WTC11 (cell line): ENCODE data around the gene ANXA9. TPM values are rescaled to one million over a fixed set of nuclear protein-coding genes. Genes with fewer than 3 reads are reported as not detected.

ENCODE experiments used
- ATAC-seq: fragments of 200-7000 bp; cut with Tn5 transposase; 2 replicates; pipeline ENCODE4 v1.10.0; 2021; ENCODE audit warnings: mild to moderate bottlenecking, moderate library complexity
- CTCF ChIA-PET: fragments of 300-600 bp; sonication (Branson Sonifier 250); formaldehyde crosslinking; loops from one replicate; lab custom pipeline; 2021; ENCODE audit warnings: antibody characterized with exemption; lab: Charles Lee
- POLR2A ChIA-PET: fragments of 350-600 bp; sonication (Branson Sonifier 250); formaldehyde crosslinking; loops from one replicate; lab custom pipeline; 2021; ENCODE audit warnings: antibody characterized with exemption; lab: Charles Lee
- DNase-seq: peaks from one replicate; pipeline ENCODE4 v3.0.0; 2021; ENCODE audit warnings: low spot score
- H3K27ac Mint-ChIP-seq: 2 replicates; pipeline ENCODE4 v1.8.0; 2021; ENCODE audit warnings: mixed read lengths
- H3K27me3 Mint-ChIP-seq: 2 replicates; pipeline ENCODE4 v1.8.0; 2021; ENCODE audit warnings: low read depth, mild to moderate bottlenecking, moderate library complexity, mixed read lengths
- H3K36me3 Mint-ChIP-seq: 2 replicates; pipeline ENCODE4 v1.8.0; 2021; ENCODE audit warnings: mixed read lengths
- H3K4me1 Mint-ChIP-seq: 2 replicates; pipeline ENCODE4 v1.8.0; 2022; ENCODE audit warnings: mixed read lengths
- H3K4me3 Mint-ChIP-seq: 2 replicates; pipeline ENCODE4 v1.8.0; 2021; ENCODE audit warnings: mild to moderate bottlenecking, moderate library complexity, mixed read lengths
- H3K9me3 Mint-ChIP-seq: 2 replicates; pipeline ENCODE4 v1.8.0; 2021; ENCODE audit warnings: mixed read lengths
- ESRRA ChIP-seq: sonication (generic); formaldehyde crosslinking; IDR thresholded peaks from 2 replicates; pipeline ENCODE4 v1.8.1; 2022; ENCODE audit warnings: mild to moderate bottlenecking, missing genetic modification reagents, borderline replicate concordance
- GRHL2 ChIP-seq: fragments of 250-450 bp; sonication (Bioruptor Pico); IDR thresholded peaks from 2 replicates; pipeline ENCODE4 v1.8.0; 2022; ENCODE audit warnings: mild to moderate bottlenecking, moderate library complexity; ENCODE audit not compliant: insufficient replicate concordance, severe bottlenecking
- HMGA2 ChIP-seq: fragments of 250-450 bp; sonication (Bioruptor Pico); IDR thresholded peaks from 2 replicates; pipeline ENCODE4 v1.4.0; 2021; ENCODE audit warnings: mild to moderate bottlenecking, moderate library complexity
- MYBL2 ChIP-seq: sonication (generic); formaldehyde crosslinking; IDR thresholded peaks from 2 replicates; pipeline ENCODE4 v1.8.1; 2023; ENCODE audit warnings: mild to moderate bottlenecking, moderate library complexity, missing genetic modification reagents
- NFE2L1 ChIP-seq: sonication (generic); formaldehyde crosslinking; IDR thresholded peaks from 2 replicates; pipeline ENCODE4 v1.8.1; 2023; ENCODE audit warnings: missing genetic modification reagents
- SMAD3 ChIP-seq: sonication (generic); formaldehyde crosslinking; IDR thresholded peaks from 2 replicates; pipeline ENCODE4 v1.8.0; 2022; ENCODE audit warnings: missing genetic modification reagents, mild to moderate bottlenecking, borderline replicate concordance
- TEAD4 ChIP-seq: sonication (generic); formaldehyde crosslinking; IDR thresholded peaks from 2 replicates; pipeline ENCODE4 v1.8.0; 2022; ENCODE audit warnings: mild to moderate bottlenecking, missing genetic modification reagents
- TP53 ChIP-seq: sonication (generic); formaldehyde crosslinking; IDR thresholded peaks from 2 replicates; pipeline ENCODE4 v1.8.1; 2023; ENCODE audit warnings: mild to moderate bottlenecking, missing genetic modification reagents
- ZNF263 ChIP-seq: sonication (generic); formaldehyde crosslinking; IDR thresholded peaks from 2 replicates; pipeline ENCODE4 v1.8.1; 2022; ENCODE audit warnings: low read depth, mild to moderate bottlenecking, moderate library complexity, missing genetic modification reagents
- ZNF423 ChIP-seq: fragments of 250-450 bp; sonication (Bioruptor Pico); IDR thresholded peaks from 2 replicates; pipeline ENCODE4 v2.1.2; 2022; ENCODE audit warnings: mild to moderate bottlenecking, moderate library complexity
- ZNF671 ChIP-seq: fragments of 250-450 bp; sonication (Bioruptor Pico); IDR thresholded peaks from 2 replicates; pipeline ENCODE4 v1.8.0; 2021; ENCODE audit warnings: mild to moderate bottlenecking
- total RNA-seq: library from RNA; stranded (reverse); gene quantifications from 3 replicates; pipeline ENCODE4 v1.2.3, GENCODE V29; 2021
- TF ChIP-seq, protein P1 (sequence below): fragments of 250-450 bp; sonication (Bioruptor Pico); IDR thresholded peaks from 2 replicates; pipeline ENCODE4 v1.8.0; 2021; ENCODE audit warnings: mild to moderate bottlenecking
- TF ChIP-seq, protein P2 (sequence below): sonication (generic); formaldehyde crosslinking; IDR thresholded peaks from 2 replicates; pipeline ENCODE4 v1.8.1; 2022; ENCODE audit warnings: low read depth, mild to moderate bottlenecking, moderate library complexity, missing genetic modification reagents, borderline replicate concordance
- TF ChIP-seq, protein P3 (sequence below): sonication (generic); formaldehyde crosslinking; IDR thresholded peaks from 2 replicates; pipeline ENCODE4 v1.8.1; 2022; ENCODE audit warnings: mild to moderate bottlenecking, moderate library complexity, missing genetic modification reagents
- TF ChIP-seq, protein P4 (sequence below): sonication (generic); formaldehyde crosslinking; IDR thresholded peaks from 2 replicates; pipeline ENCODE4 v1.8.0; 2023; ENCODE audit warnings: missing genetic modification reagents, mild to moderate bottlenecking, borderline replicate concordance
- TF ChIP-seq, protein P5 (sequence below): sonication (generic); formaldehyde crosslinking; IDR thresholded peaks from 2 replicates; pipeline ENCODE4 v1.8.1; 2023; ENCODE audit warnings: mild to moderate bottlenecking, moderate library complexity, missing genetic modification reagents
- TF ChIP-seq, protein P6 (sequence below): sonication (generic); formaldehyde crosslinking; IDR thresholded peaks from 2 replicates; pipeline ENCODE4 v1.8.1; 2023; ENCODE audit warnings: mild to moderate bottlenecking, missing genetic modification reagents
- TF ChIP-seq, protein P7 (sequence below): sonication (generic); formaldehyde crosslinking; IDR thresholded peaks from 2 replicates; pipeline ENCODE4 v1.8.0; 2022; ENCODE audit warnings: mild to moderate bottlenecking, missing genetic modification reagents
- TF ChIP-seq, protein P8 (sequence below): sonication (generic); formaldehyde crosslinking; IDR thresholded peaks from 2 replicates; pipeline ENCODE4 v1.8.1; 2023; ENCODE audit warnings: mild to moderate bottlenecking, missing genetic modification reagents, moderate library complexity
- TF ChIP-seq, protein P9 (sequence below): sonication (generic); formaldehyde crosslinking; IDR thresholded peaks from 2 replicates; pipeline ENCODE4 v1.8.0; 2022; ENCODE audit warnings: mild to moderate bottlenecking, missing genetic modification reagents

Gene ANXA9
- total RNA-seq, 1 experiment from 2014 or later = 1.6 TPM

DNA sequence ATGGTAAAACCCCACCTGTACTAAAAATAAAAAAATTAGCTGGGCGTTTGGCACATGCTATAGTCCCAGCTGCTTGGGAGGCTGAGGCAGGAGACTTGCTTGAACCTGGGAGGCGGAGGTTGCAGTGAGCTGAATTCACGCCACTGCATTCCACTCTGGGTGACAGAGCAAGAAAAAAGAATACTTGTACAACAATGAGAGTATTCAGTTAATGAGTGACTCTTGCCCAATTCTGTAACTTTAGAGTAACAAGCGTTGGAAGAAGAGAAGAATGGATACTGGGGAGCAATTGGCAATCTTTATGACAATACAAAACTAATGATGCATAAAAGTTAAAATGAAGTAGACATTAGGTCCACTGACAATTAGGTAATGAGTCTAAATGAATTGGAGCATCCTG lies 10.5 kb downstream of the ANXA9 start:
- ChIA-PET CTCF (interaction anchor here (5.7 kb wide), 1 partner anchor 9 kb away, joined by 109 read pairs; the partner anchor contains the start of gene ANXA9), POLR2A (interaction anchor here (0.7 to 1.0 kb wide), 2 partner anchors 14 to 64 kb away, joined by 4 to 5 read pairs; partner anchors contain the start of gene MINDY1)
- no peak overlapping the region for H3K4me3 Mint-ChIP-seq
- TF ChIP-seq, protein P1, sequence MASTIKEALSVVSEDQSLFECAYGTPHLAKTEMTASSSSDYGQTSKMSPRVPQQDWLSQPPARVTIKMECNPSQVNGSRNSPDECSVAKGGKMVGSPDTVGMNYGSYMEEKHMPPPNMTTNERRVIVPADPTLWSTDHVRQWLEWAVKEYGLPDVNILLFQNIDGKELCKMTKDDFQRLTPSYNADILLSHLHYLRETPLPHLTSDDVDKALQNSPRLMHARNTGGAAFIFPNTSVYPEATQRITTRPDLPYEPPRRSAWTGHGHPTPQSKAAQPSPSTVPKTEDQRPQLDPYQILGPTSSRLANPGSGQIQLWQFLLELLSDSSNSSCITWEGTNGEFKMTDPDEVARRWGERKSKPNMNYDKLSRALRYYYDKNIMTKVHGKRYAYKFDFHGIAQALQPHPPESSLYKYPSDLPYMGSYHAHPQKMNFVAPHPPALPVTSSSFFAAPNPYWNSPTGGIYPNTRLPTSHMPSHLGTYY (CRISPR knock-in tag) = no peak
- TF ChIP-seq SMAD3 (CRISPR knock-in tag) = no peak
- TF ChIP-seq HMGA2 = no peak
- TF ChIP-seq, protein P2, sequence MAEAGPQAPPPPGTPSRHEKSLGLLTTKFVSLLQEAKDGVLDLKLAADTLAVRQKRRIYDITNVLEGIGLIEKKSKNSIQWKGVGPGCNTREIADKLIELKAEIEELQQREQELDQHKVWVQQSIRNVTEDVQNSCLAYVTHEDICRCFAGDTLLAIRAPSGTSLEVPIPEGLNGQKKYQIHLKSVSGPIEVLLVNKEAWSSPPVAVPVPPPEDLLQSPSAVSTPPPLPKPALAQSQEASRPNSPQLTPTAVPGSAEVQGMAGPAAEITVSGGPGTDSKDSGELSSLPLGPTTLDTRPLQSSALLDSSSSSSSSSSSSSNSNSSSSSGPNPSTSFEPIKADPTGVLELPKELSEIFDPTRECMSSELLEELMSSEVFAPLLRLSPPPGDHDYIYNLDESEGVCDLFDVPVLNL (CRISPR knock-in tag) = no peak
- TF ChIP-seq, protein P3, sequence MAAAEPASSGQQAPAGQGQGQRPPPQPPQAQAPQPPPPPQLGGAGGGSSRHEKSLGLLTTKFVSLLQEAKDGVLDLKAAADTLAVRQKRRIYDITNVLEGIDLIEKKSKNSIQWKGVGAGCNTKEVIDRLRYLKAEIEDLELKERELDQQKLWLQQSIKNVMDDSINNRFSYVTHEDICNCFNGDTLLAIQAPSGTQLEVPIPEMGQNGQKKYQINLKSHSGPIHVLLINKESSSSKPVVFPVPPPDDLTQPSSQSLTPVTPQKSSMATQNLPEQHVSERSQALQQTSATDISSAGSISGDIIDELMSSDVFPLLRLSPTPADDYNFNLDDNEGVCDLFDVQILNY (CRISPR knock-in tag) = no peak
- TF ChIP-seq TEAD4 (CRISPR knock-in tag) = no peak
- H3K27me3 Mint-ChIP-seq = no peaks in the 10 kb centered on the region
- no peaks in the 10 kb centered on the region for H3K36me3 Mint-ChIP-seq
- no peaks in the 10 kb centered on the region for H3K9me3 Mint-ChIP-seq
- peaks cover 6% of the 10 kb centered on the region; the same call in 1 of the 2 replicates for H3K4me1 Mint-ChIP-seq
- H3K27ac Mint-ChIP-seq = no peak overlapping the region
- no peak for DNase-seq
- ATAC-seq = no peak

DNA sequence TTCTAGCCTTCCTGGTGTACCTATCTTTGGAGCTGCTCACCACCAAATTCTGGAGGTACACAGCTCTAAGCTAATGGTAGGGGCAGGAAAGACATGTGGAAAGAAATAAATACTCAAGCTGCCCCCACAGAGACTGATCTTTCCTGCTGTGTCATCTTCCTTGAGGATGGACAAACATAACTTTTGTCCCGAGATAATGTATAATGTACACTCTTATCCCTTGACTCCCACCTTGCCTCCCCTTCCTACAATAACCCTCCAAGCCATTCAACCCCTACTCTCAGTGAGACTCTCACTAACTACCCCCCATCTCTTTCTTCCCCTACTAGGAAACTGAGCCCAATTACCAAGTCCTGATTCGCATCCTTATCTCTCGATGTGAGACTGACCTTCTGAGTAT lies 12.2 kb downstream of the ANXA9 start:
- Mint-ChIP-seq H3K4me3 (no peak overlapping the region), H3K4me1 (peaks cover 6% of the 10 kb centered on the region; the same call in 1 of the 2 replicates), H3K27ac (peak overlapping the region; percentile 20; the same call in 1 of the 2 replicates), H3K36me3 (no peaks in the 10 kb centered on the region), H3K9me3 (no peaks in the 10 kb centered on the region), H3K27me3 (no peaks in the 10 kb centered on the region)
- no peak for DNase-seq
- POLR2A ChIA-PET = no interaction called here
- no peak for ATAC-seq
- CTCF ChIA-PET = interaction anchor here (1.0 to 5.7 kb wide), 5 partner anchors 11 to 181 kb away, joined by 4 to 109 read pairs (median 33); partner anchors contain the start of genes ANXA9, CERS2 and MINDY1
- no peak for TF ChIP-seq GRHL2 (CRISPR knock-in tag)
- no peak for TF ChIP-seq ESRRA (CRISPR knock-in tag)
- TF ChIP-seq, protein P4, sequence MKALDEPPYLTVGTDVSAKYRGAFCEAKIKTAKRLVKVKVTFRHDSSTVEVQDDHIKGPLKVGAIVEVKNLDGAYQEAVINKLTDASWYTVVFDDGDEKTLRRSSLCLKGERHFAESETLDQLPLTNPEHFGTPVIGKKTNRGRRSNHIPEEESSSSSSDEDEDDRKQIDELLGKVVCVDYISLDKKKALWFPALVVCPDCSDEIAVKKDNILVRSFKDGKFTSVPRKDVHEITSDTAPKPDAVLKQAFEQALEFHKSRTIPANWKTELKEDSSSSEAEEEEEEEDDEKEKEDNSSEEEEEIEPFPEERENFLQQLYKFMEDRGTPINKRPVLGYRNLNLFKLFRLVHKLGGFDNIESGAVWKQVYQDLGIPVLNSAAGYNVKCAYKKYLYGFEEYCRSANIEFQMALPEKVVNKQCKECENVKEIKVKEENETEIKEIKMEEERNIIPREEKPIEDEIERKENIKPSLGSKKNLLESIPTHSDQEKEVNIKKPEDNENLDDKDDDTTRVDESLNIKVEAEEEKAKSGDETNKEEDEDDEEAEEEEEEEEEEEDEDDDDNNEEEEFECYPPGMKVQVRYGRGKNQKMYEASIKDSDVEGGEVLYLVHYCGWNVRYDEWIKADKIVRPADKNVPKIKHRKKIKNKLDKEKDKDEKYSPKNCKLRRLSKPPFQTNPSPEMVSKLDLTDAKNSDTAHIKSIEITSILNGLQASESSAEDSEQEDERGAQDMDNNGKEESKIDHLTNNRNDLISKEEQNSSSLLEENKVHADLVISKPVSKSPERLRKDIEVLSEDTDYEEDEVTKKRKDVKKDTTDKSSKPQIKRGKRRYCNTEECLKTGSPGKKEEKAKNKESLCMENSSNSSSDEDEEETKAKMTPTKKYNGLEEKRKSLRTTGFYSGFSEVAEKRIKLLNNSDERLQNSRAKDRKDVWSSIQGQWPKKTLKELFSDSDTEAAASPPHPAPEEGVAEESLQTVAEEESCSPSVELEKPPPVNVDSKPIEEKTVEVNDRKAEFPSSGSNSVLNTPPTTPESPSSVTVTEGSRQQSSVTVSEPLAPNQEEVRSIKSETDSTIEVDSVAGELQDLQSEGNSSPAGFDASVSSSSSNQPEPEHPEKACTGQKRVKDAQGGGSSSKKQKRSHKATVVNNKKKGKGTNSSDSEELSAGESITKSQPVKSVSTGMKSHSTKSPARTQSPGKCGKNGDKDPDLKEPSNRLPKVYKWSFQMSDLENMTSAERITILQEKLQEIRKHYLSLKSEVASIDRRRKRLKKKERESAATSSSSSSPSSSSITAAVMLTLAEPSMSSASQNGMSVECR (CRISPR knock-in tag) = no peak
- TF ChIP-seq, protein P5, sequence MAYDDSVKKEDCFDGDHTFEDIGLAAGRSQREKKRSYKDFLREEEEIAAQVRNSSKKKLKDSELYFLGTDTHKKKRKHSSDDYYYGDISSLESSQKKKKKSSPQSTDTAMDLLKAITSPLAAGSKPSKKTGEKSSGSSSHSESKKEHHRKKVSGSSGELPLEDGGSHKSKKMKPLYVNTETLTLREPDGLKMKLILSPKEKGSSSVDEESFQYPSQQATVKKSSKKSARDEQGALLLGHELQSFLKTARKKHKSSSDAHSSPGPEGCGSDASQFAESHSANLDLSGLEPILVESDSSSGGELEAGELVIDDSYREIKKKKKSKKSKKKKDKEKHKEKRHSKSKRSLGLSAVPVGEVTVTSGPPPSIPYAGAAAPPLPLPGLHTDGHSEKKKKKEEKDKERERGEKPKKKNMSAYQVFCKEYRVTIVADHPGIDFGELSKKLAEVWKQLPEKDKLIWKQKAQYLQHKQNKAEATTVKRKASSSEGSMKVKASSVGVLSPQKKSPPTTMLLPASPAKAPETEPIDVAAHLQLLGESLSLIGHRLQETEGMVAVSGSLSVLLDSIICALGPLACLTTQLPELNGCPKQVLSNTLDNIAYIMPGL (CRISPR knock-in tag) = no peak
- TF ChIP-seq, protein P6, sequence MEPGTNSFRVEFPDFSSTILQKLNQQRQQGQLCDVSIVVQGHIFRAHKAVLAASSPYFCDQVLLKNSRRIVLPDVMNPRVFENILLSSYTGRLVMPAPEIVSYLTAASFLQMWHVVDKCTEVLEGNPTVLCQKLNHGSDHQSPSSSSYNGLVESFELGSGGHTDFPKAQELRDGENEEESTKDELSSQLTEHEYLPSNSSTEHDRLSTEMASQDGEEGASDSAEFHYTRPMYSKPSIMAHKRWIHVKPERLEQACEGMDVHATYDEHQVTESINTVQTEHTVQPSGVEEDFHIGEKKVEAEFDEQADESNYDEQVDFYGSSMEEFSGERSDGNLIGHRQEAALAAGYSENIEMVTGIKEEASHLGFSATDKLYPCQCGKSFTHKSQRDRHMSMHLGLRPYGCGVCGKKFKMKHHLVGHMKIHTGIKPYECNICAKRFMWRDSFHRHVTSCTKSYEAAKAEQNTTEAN (CRISPR knock-in tag) = no peak
- TF ChIP-seq TP53 = no peak
- TF ChIP-seq, protein P7, sequence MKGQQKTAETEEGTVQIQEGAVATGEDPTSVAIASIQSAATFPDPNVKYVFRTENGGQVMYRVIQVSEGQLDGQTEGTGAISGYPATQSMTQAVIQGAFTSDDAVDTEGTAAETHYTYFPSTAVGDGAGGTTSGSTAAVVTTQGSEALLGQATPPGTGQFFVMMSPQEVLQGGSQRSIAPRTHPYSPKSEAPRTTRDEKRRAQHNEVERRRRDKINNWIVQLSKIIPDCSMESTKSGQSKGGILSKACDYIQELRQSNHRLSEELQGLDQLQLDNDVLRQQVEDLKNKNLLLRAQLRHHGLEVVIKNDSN (CRISPR knock-in tag) = no peak
- no peak for TF ChIP-seq MYBL2 (CRISPR knock-in tag)
- TF ChIP-seq ZNF263 (CRISPR knock-in tag) = no peak
- TF ChIP-seq NFE2L1 (CRISPR knock-in tag) = no peak
- TF ChIP-seq SMAD3 (CRISPR knock-in tag) = no peak
- no peak for TF ChIP-seq ZNF423 (CRISPR knock-in tag)
- TF ChIP-seq, protein P8, sequence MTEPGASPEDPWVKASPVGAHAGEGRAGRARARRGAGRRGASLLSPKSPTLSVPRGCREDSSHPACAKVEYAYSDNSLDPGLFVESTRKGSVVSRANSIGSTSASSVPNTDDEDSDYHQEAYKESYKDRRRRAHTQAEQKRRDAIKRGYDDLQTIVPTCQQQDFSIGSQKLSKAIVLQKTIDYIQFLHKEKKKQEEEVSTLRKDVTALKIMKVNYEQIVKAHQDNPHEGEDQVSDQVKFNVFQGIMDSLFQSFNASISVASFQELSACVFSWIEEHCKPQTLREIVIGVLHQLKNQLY (CRISPR knock-in tag) = no peak
- TF ChIP-seq ZNF671 = no peak
- TF ChIP-seq, protein P9, sequence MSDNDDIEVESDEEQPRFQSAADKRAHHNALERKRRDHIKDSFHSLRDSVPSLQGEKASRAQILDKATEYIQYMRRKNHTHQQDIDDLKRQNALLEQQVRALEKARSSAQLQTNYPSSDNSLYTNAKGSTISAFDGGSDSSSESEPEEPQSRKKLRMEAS (CRISPR knock-in tag) = no peak
